Muscle of leg (tissue), 16 donors: ENCODE results near the gene ITIH1. TPM values are rescaled to one million over a fixed set of nuclear protein-coding genes. Genes with fewer than 3 reads are reported as not detected.
"Not testable (repeated sequence)": the region's sequence is repeated elsewhere in the genome, so short reads cannot be mapped to it uniquely, and the experiment has no call there.

Experiments used
- DNase-seq: peaks from one replicate; pipeline ENCODE4 v3.0.0; 2013
- H3K27ac ChIP-seq: one replicate; pipeline ENCODE4 v1.5.1; 2013; ENCODE audit warnings: mild to moderate bottlenecking, low read length, control low read depth
- H3K27me3 ChIP-seq: one replicate; pipeline ENCODE4 v1.6.1; 2013; ENCODE audit warnings: low read length; ENCODE audit not compliant: control insufficient read depth, insufficient read depth
- H3K36me3 ChIP-seq: one replicate; pipeline ENCODE4 v1.6.1; 2013; ENCODE audit warnings: low read length; ENCODE audit not compliant: control insufficient read depth, insufficient read depth
- H3K4me1 ChIP-seq: one replicate; pipeline ENCODE4 v1.6.1; 2013; ENCODE audit warnings: low read length; ENCODE audit not compliant: control insufficient read depth, insufficient read depth
- H3K4me3 ChIP-seq: one replicate; pipeline ENCODE4 v1.5.1; 2013; ENCODE audit warnings: low read length, control low read depth
- H3K9me3 ChIP-seq: replicated peaks from 2 replicates; pipeline ENCODE4 v1.6.1; 2013; ENCODE audit warnings: low read depth, low read length; ENCODE audit not compliant: control insufficient read depth
- WGBS: methylation state at CpG from one replicate; pipeline ENCODE4 v1.1.5; 2013; ENCODE audit warnings: missing lambda C conversion rate; ENCODE audit not compliant: insufficient coverage; 5-methylcytosine and 5-hydroxymethylcytosine counted together
- long read RNA-seq, 11 donors: transcript quantifications; one replicate each; lab custom pipeline, GENCODE V29; 2026
- polyA plus RNA-seq, 8 donors: library from polyadenylated mRNA; unstranded; fragments of 120-200 nt; gene quantifications; one replicate each; pipeline versions ENCODE4 v1.2.1 to v1.2.3, GENCODE V29; 2013; ENCODE audit warnings: inconsistent platforms in 1 of 8, low replicate concordance in 1 of 8; ENCODE audit not compliant: insufficient read length in 8 of 8, insufficient read depth in 1 of 8
- total RNA-seq: library from RNA; stranded (reverse); fragments of 120-200 nt; gene quantifications from one replicate; pipeline ENCODE4 v1.2.4, GENCODE V29; 2013

ITIH1 gene
- total RNA-seq: 0.22 TPM
- 1 to 10 TPM in 2 of 8 donors, not detected in 6; 1.5 to 3.3 TPM for polyA plus RNA-seq
- long read RNA-seq, donor 1: 0 reads
- long read RNA-seq, donor 2: 0 reads
- long read RNA-seq, donor 3: 0 reads
- long read RNA-seq, donor 4: 0 reads
- long read RNA-seq, donor 5: 0 reads
- long read RNA-seq, donor 6, partial matches to known transcripts: 0 of 2 reads
- long read RNA-seq, donor 6, other reads (novel, unspliced or antisense): 0 of 2 reads
- long read RNA-seq, donor 7: 0 reads
- long read RNA-seq, donor 8: 0 reads
- long read RNA-seq, donor 9: 0 reads
- long read RNA-seq, donor 10: 0 reads
- long read RNA-seq, donor 11: 0 reads

DNA sequence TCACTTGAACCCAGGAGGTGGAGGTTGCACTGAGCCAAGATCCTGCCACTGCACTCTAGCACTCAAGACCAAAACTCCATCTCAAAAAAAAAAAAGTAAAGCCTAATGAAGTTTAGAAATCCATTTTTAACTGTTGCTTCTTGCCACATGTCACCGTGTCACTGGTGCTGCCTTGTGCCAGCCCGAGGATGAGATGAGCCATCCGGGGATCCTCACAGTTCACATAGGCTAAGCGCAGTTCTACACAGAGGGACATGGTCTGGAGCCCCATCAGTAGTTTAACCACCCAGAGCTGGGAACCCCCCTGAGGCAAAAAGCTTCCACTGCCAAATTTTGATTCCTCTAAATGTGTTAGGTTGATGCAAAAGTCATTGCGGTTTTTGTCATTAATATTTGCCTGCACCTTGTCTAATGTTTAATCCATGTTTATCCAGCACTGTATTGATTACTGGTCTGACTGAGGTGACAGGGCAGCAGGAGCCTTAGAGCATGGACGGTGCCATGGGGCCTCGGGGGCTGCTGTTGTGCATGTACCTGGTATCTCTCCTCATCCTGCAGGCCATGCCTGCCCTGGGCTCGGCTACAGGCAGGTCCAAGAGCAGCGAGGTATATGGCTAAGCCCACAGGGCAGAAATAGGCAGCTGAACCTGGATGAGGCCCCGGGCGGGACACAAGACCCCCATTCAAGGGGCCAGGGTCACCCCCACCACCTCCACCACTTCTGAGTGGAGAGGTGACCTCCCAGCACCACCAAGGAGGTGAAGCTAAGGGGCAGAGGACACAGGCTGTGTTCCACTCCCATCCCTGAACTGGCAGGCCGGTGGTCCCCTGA, at the start of gene ITIH1:
Gene ITIH1 (plus strand): TSS at position 473 of the 832 bp plus-strand sequence. CDS start 17 bp downstream, at position 490.
- Histone ChIP-seq H3K27me3 (peaks cover 4% of the 10 kb centered on the region), H3K9me3 (no peaks in the 10 kb centered on the region), H3K4me3 (no peak within 1 kb of the TSS), H3K27ac (no peak within 1 kb of the TSS), H3K4me1 (no peaks in the 10 kb centered on the region), H3K36me3 (no peaks in the 10 kb centered on the region)
- WGBS: 84% methylated on average over 8 of the region's 12 CpGs
- DNase-seq: no peak

- H3K9me3 ChIP-seq, H3K4me1 ChIP-seq, H3K4me3 ChIP-seq, DNase-seq, H3K27ac ChIP-seq, H3K27me3 ChIP-seq: not testable (repeated sequence)
- no CpG with 5 or more reads among the region's 3 CpGs for WGBS
- H3K36me3 ChIP-seq: peaks cover 23% of the 10 kb centered on the region
Observed at GRCh38 chr3:52728753-52729152, 48.6 kb upstream of the ITIH1 start.

DNA sequence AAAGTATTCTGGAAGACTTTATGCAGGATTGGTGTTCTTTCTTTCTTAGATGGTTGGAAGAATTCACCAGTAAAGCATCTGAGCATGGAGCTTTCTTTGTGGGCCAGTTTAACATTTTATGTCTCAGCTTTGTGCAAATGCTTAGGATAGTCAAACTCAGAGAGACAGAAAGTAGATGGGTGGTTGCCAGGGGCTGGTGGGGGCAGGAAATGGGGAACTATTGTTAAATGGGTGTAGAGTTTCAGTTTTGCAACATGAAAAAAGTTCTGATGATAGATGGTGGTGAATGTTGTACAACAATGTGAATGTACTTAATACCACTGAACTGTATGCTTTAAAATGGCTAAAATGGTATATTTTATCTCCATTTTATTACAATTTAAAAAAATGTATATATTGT, 46.7 kb upstream of the ITIH1 start:
- H3K27ac ChIP-seq: no peak overlapping the region
- H3K4me3 ChIP-seq: no peak overlapping the region
- H3K4me1 ChIP-seq: no peaks in the 10 kb centered on the region
- H3K27me3 ChIP-seq: no peaks in the 10 kb centered on the region
- DNase-seq: no peak
- H3K36me3 ChIP-seq: peaks cover 26% of the 10 kb centered on the region
- peaks cover 2% of the 10 kb centered on the region for H3K9me3 ChIP-seq

- peaks cover 28% of the 10 kb centered on the region for H3K36me3 ChIP-seq
- DNase-seq: no peak
- WGBS: 81% methylated on average over 7 of the region's 14 CpGs
Observed at GRCh38 chr3:52731590-52731989, 45.8 kb upstream of the ITIH1 start.

DNA sequence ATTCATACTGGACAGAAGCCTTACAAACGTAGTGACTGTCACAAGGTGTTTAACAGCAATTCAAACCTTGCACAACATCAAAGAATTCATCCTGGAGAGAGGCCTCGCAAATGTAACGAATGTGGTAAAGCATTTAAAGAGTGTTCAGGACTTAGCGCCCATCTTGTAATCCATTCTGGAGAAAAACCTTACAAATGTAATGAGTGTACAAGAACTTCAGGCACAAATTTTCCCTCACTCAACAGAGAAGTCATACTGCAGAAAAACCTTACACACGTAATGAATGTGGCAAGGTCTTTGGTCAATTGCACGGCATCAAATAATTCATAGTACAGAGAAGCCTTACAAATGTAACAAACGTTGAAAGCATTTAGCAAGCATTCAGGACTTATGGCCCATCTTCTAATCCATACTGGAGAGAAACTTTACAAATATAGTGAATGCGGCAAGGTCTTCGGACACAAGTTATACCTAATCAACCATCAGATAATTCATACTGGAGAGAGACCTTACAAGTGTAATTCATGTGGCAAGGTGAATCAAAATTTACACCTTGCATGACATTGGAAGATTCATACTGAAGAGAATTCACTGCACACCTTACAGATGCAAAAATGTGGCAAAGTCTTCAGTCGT, 44.0 kb upstream of the ITIH1 start:
- Histone ChIP-seq H3K36me3 (peaks cover 32% of the 10 kb centered on the region), H3K27me3 (no peaks in the 10 kb centered on the region), H3K4me3 (no peak overlapping the region), H3K27ac (no peak overlapping the region), H3K9me3 (no peaks in the 10 kb centered on the region), H3K4me1 (no peaks in the 10 kb centered on the region)
- WGBS: 94% methylated on average over 3 of the region's 10 CpGs
- no peak for DNase-seq

More at GRCh38 chr3:52731590-52731989, 45.8 kb upstream of the ITIH1 start:
- Histone ChIP-seq H3K9me3 (peaks cover 2% of the 10 kb centered on the region), H3K4me1 (no peaks in the 10 kb centered on the region), H3K27me3 (no peaks in the 10 kb centered on the region), H3K4me3 (no peak overlapping the region), H3K27ac (no peak overlapping the region)

DNA sequence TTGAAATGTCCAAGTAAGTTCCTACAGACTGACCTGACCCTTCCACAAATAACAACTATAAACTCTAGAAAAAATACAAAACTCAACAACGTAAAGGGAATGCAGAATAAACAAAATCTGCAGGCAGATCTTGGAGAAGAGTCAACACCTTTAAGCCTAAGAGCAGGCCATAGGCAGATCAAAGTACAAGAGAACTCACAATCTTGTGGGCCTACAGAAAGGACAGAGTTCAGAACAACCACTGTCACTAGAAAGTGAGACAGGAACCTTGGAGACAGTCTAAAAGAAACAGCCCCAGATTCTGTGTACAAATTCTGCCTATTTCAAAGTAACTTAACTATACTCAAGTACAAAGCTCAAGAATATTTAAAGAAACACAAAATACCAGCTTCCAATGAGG, 37.7 kb upstream of the ITIH1 start:
- Histone ChIP-seq H3K4me1 (no peaks in the 10 kb centered on the region), H3K27ac (no peak overlapping the region), H3K27me3 (no peaks in the 10 kb centered on the region), H3K36me3 (peaks cover 37% of the 10 kb centered on the region), H3K9me3 (no peaks in the 10 kb centered on the region), H3K4me3 (no peak overlapping the region)
- no peak for DNase-seq
- WGBS: 100% methylated on average over 1 of the region's 1 CpG

- DNase-seq: peak; percentile 37
Observed at GRCh38 chr3:52742418-52743041, 34.9 kb upstream of the ITIH1 start.

GRCh38 chr3:52743152-52743551, 34.2 kb upstream of the ITIH1 start:
- Histone ChIP-seq H3K4me3 (no peak overlapping the region), H3K27ac (no peak overlapping the region), H3K4me1 (no peaks in the 10 kb centered on the region), H3K9me3 (no peaks in the 10 kb centered on the region), H3K36me3 (peaks cover 50% of the 10 kb centered on the region), H3K27me3 (no peaks in the 10 kb centered on the region)
- no peak for DNase-seq
- 91% methylated on average over 4 of the region's 5 CpGs for WGBS

More at GRCh38 chr3:52742418-52743041, 34.9 kb upstream of the ITIH1 start:
- Histone ChIP-seq H3K27me3 (no peaks in the 10 kb centered on the region), H3K27ac (no peak overlapping the region), H3K9me3 (no peaks in the 10 kb centered on the region), H3K4me1 (no peaks in the 10 kb centered on the region), H3K36me3 (peaks cover 52% of the 10 kb centered on the region), H3K4me3 (no peak overlapping the region)
- 93% methylated on average over 2 of the region's 3 CpGs for WGBS

GRCh38 chr3:52743721-52744120, 33.7 kb upstream of the ITIH1 start:
- DNase-seq: no peak
- H3K4me1 ChIP-seq: no peaks in the 10 kb centered on the region
- no peak overlapping the region for H3K4me3 ChIP-seq
- peaks cover 48% of the 10 kb centered on the region for H3K36me3 ChIP-seq
- H3K27ac ChIP-seq: no peak overlapping the region
- no peaks in the 10 kb centered on the region for H3K27me3 ChIP-seq
- H3K9me3 ChIP-seq: no peaks in the 10 kb centered on the region
- no CpG with 5 or more reads among the region's 2 CpGs for WGBS
